ENCODE data around the gene WDR7.

WDR7 gene

DNA sequence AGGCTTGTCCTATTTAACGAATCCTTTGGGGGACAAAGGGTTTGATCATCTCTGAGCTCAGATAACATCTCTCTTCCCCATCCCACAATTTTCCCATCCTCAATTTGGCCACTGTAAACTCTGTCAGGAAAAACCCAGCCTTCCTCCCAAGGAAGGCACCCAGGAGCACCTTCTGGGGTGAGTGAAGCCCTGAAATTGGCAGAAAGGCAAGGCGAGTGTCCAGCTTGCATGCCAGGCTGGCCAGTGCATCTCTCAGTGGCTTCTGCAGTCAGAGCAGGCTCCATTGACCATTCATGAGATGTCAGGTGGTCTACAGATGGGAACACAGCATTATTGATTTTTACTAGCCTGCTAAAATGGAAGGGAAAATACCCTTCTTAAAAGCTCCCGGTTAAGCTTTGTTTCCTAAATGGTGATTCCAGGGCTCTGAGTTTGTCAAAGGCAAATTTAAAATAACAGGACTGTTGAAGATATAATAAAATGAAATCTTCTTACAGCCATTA, 412.5 kb downstream of the WDR7 start:
- Histone ChIP-seq H3K9me3 (ENCODE audit: control insufficient read depth in 2 of 2, low read length in 2 of 2) (no peaks in the 10 kb centered on the region), H3K9ac (ENCODE audit: low read depth in 1 of 2, low read length in 2 of 2) (no peak overlapping the region), H3K4me1 (ENCODE audit: control insufficient read depth in 2 of 2, insufficient read depth in 2 of 2, low read length in 2 of 2) (no peaks in the 10 kb centered on the region), H3K27ac (ENCODE audit: low read depth in 2 of 2, low read length in 2 of 2) (no peak overlapping the region), H3K36me3 (ENCODE audit: control insufficient read depth in 2 of 2, insufficient read depth in 2 of 2, low read length in 2 of 2) (no peaks in the 10 kb centered on the region), H3K4me3 (ENCODE audit: low read length in 2 of 2) (no peak overlapping the region), H3K27me3 (ENCODE audit: control insufficient read depth in 2 of 2, insufficient read depth in 2 of 2, low read length in 2 of 2) (no peaks in the 10 kb centered on the region)

DNA sequence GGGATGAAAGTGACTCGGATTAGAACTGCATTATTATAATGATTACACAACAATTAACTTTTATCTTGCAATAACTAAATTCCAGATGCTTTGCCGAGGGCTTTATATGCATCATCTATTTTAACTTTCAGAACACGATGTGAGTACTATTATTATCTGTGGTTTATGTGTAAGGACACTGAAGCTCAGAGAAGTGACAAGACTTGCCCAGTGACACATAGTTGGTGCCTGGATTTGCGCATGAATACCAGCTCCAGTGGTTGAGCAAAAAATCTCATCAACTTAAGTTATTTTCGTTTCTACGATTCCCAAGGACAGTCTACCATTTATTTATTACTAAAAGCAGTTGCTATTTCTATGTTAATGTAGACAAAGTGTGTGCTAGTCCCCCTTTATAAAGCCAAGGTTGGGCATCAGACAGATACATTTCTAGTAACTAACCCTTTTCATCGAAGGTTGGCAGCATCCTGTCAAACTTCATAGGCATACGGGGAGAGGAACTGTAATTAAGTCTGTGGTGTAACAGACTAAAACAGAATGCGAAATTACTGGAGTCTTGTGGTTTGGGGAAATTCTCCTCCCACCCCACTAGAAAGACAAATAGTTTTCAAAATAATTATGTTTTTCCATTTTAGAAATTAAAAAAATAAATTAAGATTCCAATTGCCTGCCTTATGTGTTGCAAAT, 422.5 kb downstream of the WDR7 start:
- Histone ChIP-seq H3K36me3 (ENCODE audit: control insufficient read depth in 2 of 2, insufficient read depth in 2 of 2, low read length in 2 of 2) (no peaks in the 10 kb centered on the region), H3K4me1 (ENCODE audit: control insufficient read depth in 2 of 2, insufficient read depth in 2 of 2, low read length in 2 of 2) (no peaks in the 10 kb centered on the region), H3K27me3 (ENCODE audit: control insufficient read depth in 2 of 2, insufficient read depth in 2 of 2, low read length in 2 of 2) (peaks cover 0 to 3% of the 10 kb centered on the region in 2 donors), H3K27ac (ENCODE audit: low read depth in 2 of 2, low read length in 2 of 2) (no peak overlapping the region), H3K9me3 (ENCODE audit: control insufficient read depth in 2 of 2, low read length in 2 of 2) (no peaks in the 10 kb centered on the region), H3K9ac (ENCODE audit: low read depth in 1 of 2, low read length in 2 of 2) (no peak overlapping the region), H3K4me3 (ENCODE audit: low read length in 2 of 2) (no peak overlapping the region)

DNA sequence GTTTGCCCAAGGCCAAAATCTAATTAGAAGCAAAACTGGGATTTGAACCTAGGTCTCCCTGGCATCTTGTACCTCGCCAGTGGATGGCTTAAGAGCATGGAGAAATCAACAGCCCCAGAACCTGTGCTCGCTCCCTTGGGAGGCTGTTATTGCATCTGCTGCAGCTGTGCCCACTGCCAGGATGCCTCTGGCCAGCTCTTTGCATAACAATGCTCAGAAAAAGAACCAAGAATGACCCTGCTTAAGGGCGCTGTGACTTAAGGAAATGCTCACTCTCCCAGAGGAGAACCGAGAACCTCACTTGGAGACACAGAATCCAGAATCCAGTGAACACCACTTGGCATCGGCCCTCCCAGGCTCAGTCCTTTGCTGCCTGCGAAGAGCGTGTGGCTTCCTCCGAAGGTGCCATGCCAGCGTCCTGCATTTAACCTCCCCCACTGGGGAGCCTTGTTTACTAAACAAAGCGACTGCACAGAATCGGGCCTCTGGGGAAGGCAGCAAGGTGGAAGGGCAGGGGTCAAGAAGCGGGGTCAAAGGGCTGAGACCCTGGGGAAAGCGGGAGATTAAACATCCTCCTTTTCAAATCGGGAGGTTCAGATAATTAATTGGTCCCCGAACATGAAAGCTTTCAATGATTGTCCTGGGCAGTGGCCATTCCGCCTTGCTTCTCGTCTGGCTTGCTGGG, 424.7 kb downstream of the WDR7 start:
- Histone ChIP-seq H3K36me3 (ENCODE audit: control insufficient read depth in 2 of 2, insufficient read depth in 2 of 2, low read length in 2 of 2) (no peaks in the 10 kb centered on the region), H3K9ac (ENCODE audit: low read depth in 1 of 2, low read length in 2 of 2) (no peak overlapping the region), H3K9me3 (ENCODE audit: control insufficient read depth in 2 of 2, low read length in 2 of 2) (peaks cover 0 to 2% of the 10 kb centered on the region in 2 donors), H3K27me3 (ENCODE audit: control insufficient read depth in 2 of 2, insufficient read depth in 2 of 2, low read length in 2 of 2) (peaks cover 0 to 3% of the 10 kb centered on the region in 2 donors), H3K4me1 (ENCODE audit: control insufficient read depth in 2 of 2, insufficient read depth in 2 of 2, low read length in 2 of 2) (no peaks in the 10 kb centered on the region), H3K4me3 (ENCODE audit: low read length in 2 of 2) (no peak overlapping the region), H3K27ac (ENCODE audit: low read depth in 2 of 2, low read length in 2 of 2) (no peak overlapping the region)

DNA sequence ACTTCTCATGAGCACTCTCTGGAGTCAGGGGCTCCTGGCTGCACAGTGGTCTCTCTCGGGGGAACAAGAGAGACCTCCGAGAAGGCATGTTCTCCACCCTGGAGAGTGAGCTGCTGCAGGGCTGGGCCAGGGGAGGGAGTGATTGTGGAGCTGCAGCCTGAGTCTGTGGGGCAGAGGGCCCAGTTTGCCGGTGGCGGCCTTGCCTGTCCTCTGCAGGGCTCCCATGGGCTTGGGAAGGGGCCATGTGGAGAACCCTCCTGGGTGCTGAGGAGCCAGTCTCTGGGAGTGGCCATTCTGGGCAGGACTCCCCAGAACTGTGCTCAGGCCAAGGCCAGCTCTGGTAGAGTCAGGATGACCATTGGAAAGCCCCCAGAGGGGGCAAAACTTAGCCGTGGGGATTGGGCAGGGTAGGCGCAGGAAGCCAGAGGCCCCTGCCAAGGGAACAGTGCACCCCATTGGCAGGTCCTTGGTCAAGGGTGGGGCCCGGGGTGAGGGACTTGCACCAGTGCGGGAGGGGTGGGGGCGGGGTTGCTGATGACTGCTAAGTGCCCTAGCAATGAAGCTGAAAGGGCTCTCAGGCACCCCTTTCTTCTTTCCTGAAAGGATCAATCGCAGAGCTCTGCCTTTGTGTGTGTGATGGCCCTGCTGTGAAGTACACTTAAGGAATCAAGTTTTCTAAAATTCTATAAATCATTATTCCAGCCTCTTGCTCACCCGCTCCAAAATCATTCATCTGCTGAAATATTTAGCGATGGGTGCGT, 426.0 kb downstream of the WDR7 start:
- H3K36me3 ChIP-seq (ENCODE audit: control insufficient read depth in 2 of 2, insufficient read depth in 2 of 2, low read length in 2 of 2) = no peaks in the 10 kb centered on the region
- H3K27me3 ChIP-seq (ENCODE audit: control insufficient read depth in 2 of 2, insufficient read depth in 2 of 2, low read length in 2 of 2) = peaks cover 0 to 3% of the 10 kb centered on the region in 2 donors
- H3K9ac ChIP-seq (ENCODE audit: low read depth in 1 of 2, low read length in 2 of 2) = no peak overlapping the region
- no peaks in the 10 kb centered on the region for H3K4me1 ChIP-seq (ENCODE audit: control insufficient read depth in 2 of 2, insufficient read depth in 2 of 2, low read length in 2 of 2)
- H3K27ac ChIP-seq (ENCODE audit: low read depth in 2 of 2, low read length in 2 of 2) = no peak overlapping the region
- H3K9me3 ChIP-seq (ENCODE audit: control insufficient read depth in 2 of 2, low read length in 2 of 2) = peaks cover 0 to 2% of the 10 kb centered on the region in 2 donors
- H3K4me3 ChIP-seq (ENCODE audit: low read length in 2 of 2) = no peak overlapping the region

DNA sequence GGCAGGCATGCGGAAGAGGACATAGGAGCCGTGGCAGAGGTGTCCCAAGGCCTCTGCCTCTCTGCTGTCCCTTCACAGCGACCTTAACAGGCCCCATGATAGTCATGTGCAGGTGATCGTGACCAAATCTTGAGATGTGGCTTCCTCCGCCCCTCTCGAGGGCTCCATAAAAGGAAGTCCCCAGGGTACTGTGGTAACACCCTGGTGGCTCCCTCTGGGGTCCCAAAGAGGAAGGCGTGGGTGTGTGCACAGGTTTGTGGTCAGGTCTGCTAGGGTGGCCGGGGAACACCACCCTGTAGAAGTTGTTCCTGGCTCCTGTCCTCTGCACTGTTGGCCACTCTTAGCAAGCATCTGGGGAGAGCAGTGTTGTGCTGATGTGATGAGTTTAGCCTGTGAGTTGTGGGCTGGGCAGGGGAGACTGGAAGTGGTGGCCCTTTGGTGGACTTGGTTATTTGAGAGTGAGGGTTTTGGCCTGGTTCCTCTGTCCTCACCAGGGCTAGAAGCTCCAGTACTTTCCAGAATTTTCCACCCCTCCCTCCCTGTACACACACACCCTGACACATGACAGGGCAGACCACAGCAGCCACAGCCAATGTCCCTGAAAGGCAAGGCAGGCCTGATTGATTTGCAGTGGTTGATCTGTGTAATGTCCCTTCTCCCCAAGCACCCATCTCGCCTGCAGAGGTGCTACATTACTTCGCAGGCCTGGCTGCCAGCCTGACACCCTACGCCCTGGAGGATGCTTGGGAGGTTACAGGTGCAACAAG, 426.8 kb downstream of the WDR7 start:
- Histone ChIP-seq H3K36me3 (ENCODE audit: control insufficient read depth in 2 of 2, insufficient read depth in 2 of 2, low read length in 2 of 2) (no peaks in the 10 kb centered on the region), H3K4me1 (ENCODE audit: control insufficient read depth in 2 of 2, insufficient read depth in 2 of 2, low read length in 2 of 2) (no peaks in the 10 kb centered on the region), H3K4me3 (ENCODE audit: low read length in 2 of 2) (no peak overlapping the region), H3K27me3 (ENCODE audit: control insufficient read depth in 2 of 2, insufficient read depth in 2 of 2, low read length in 2 of 2) (peaks cover 0 to 3% of the 10 kb centered on the region in 2 donors), H3K27ac (ENCODE audit: low read depth in 2 of 2, low read length in 2 of 2) (no peak overlapping the region), H3K9me3 (ENCODE audit: control insufficient read depth in 2 of 2, low read length in 2 of 2) (peaks cover 0 to 2% of the 10 kb centered on the region in 2 donors), H3K9ac (ENCODE audit: low read depth in 1 of 2, low read length in 2 of 2) (no peak overlapping the region)

DNA sequence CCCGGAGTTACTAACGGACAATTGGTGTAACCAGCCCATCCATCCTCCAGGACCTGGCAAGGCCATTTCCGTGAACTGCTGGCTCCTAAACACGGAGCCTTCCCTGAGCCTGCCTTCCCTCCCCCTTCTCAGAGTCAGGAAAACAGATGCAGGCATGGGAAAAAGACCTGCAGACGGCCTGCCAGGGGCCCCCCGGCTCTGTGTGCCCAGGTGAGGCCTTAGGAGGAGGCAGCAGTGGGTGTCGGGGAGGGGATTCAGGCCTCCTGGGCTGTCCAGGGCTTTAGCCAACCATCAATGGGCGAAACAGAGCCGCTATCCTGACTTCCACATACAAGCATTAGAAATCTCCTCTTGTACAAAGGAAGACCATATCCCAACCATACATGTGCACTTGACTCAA, 427.5 kb downstream of the WDR7 start:
- Histone ChIP-seq H3K9me3 (ENCODE audit: control insufficient read depth in 2 of 2, low read length in 2 of 2) (peaks cover 0 to 2% of the 10 kb centered on the region in 2 donors), H3K9ac (ENCODE audit: low read depth in 1 of 2, low read length in 2 of 2) (no peak overlapping the region), H3K27me3 (ENCODE audit: control insufficient read depth in 2 of 2, insufficient read depth in 2 of 2, low read length in 2 of 2) (peaks cover 0 to 3% of the 10 kb centered on the region in 2 donors), H3K4me3 (ENCODE audit: low read length in 2 of 2) (no peak overlapping the region), H3K36me3 (ENCODE audit: control insufficient read depth in 2 of 2, insufficient read depth in 2 of 2, low read length in 2 of 2) (no peaks in the 10 kb centered on the region), H3K27ac (ENCODE audit: low read depth in 2 of 2, low read length in 2 of 2) (no peak overlapping the region), H3K4me1 (ENCODE audit: control insufficient read depth in 2 of 2, insufficient read depth in 2 of 2, low read length in 2 of 2) (no peaks in the 10 kb centered on the region)

DNA sequence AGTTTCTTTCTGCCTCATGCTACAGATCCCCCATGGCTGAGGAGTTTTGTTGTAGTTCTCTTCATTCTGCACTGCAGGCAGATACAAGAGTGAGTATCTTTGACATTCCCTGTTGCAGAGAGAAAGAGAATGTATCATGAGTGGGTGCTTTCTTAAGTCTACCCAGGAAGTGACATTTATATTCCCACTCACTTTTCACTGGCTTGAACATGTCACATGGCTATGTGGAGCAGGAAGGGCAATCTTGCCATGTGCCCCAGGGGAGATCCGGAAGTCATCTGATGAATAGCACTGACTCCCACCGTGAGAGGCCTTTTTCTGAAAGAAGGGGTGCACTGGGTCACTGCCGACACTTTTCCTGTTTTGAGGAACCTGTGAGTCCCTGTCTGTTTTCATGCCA, 429.3 kb downstream of the WDR7 start:
- H3K4me1 ChIP-seq (ENCODE audit: control insufficient read depth in 2 of 2, insufficient read depth in 2 of 2, low read length in 2 of 2) = no peaks in the 10 kb centered on the region

DNA sequence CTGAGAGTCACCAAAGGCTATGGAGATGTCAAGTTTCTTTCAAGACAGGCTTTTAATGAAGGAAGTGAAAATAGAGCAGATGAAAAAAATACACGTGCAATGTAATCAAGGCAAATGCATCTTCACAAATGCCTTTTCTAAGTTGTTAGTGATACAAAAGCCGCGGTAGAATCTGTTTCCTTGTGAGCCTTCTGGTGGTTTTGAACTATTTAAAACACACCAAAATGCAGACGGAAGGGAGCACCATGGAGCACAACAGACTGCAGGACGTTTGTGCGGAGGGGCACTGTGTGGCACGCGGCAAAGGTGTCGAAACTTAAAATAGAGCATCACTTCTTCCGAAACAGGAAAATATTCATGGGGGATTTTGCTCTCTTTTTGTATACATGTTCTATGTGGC, 430.7 kb downstream of the WDR7 start:
- Histone ChIP-seq H3K4me1 (ENCODE audit: control insufficient read depth in 2 of 2, insufficient read depth in 2 of 2, low read length in 2 of 2) (no peaks in the 10 kb centered on the region), H3K4me3 (ENCODE audit: low read length in 2 of 2) (no peak overlapping the region), H3K36me3 (ENCODE audit: control insufficient read depth in 2 of 2, insufficient read depth in 2 of 2, low read length in 2 of 2) (no peaks in the 10 kb centered on the region), H3K9ac (ENCODE audit: low read depth in 1 of 2, low read length in 2 of 2) (no peak overlapping the region), H3K27me3 (ENCODE audit: control insufficient read depth in 2 of 2, insufficient read depth in 2 of 2, low read length in 2 of 2) (no peaks in the 10 kb centered on the region), H3K27ac (ENCODE audit: low read depth in 2 of 2, low read length in 2 of 2) (no peak overlapping the region), H3K9me3 (ENCODE audit: control insufficient read depth in 2 of 2, low read length in 2 of 2) (peaks cover 0 to 2% of the 10 kb centered on the region in 2 donors)

More for the DNA sequence above, 429.3 kb downstream of the WDR7 start:
- Histone ChIP-seq H3K4me3 (ENCODE audit: low read length in 2 of 2) (no peak overlapping the region), H3K36me3 (ENCODE audit: control insufficient read depth in 2 of 2, insufficient read depth in 2 of 2, low read length in 2 of 2) (no peaks in the 10 kb centered on the region), H3K9me3 (ENCODE audit: control insufficient read depth in 2 of 2, low read length in 2 of 2) (peaks cover 0 to 2% of the 10 kb centered on the region in 2 donors), H3K27me3 (ENCODE audit: control insufficient read depth in 2 of 2, insufficient read depth in 2 of 2, low read length in 2 of 2) (no peaks in the 10 kb centered on the region), H3K9ac (ENCODE audit: low read depth in 1 of 2, low read length in 2 of 2) (no peak overlapping the region), H3K27ac (ENCODE audit: low read depth in 2 of 2, low read length in 2 of 2) (no peak overlapping the region)

DNA sequence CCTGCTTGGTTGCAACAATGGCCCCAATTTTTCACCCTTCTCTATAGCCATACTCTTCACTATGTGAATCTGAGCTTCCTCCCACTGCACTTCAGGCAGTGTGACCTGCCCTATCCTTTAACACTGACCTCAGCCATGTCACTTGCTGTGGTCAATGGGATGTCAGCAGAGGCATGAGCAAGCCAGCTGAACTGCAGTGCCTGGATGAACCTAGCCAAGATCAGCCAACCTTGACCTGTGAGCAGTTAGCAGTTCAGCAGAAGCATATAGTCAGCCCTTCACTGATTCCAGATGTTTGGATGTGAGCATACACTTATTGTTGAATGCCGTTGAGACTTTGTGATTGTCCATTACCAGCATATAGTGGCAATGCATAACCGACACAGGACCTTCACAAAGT, 432.3 kb downstream of the WDR7 start:
- Histone ChIP-seq H3K4me3 (ENCODE audit: low read length in 2 of 2) (no peak overlapping the region), H3K9ac (ENCODE audit: low read depth in 1 of 2, low read length in 2 of 2) (no peak overlapping the region), H3K27ac (ENCODE audit: low read depth in 2 of 2, low read length in 2 of 2) (no peak overlapping the region), H3K9me3 (ENCODE audit: control insufficient read depth in 2 of 2, low read length in 2 of 2) (peaks cover 0 to 2% of the 10 kb centered on the region in 2 donors), H3K36me3 (ENCODE audit: control insufficient read depth in 2 of 2, insufficient read depth in 2 of 2, low read length in 2 of 2) (no peaks in the 10 kb centered on the region), H3K27me3 (ENCODE audit: control insufficient read depth in 2 of 2, insufficient read depth in 2 of 2, low read length in 2 of 2) (no peaks in the 10 kb centered on the region), H3K4me1 (ENCODE audit: control insufficient read depth in 2 of 2, insufficient read depth in 2 of 2, low read length in 2 of 2) (no peaks in the 10 kb centered on the region)
